ENCODE data around the gene NEK9.

Gene NEK9

DNA sequence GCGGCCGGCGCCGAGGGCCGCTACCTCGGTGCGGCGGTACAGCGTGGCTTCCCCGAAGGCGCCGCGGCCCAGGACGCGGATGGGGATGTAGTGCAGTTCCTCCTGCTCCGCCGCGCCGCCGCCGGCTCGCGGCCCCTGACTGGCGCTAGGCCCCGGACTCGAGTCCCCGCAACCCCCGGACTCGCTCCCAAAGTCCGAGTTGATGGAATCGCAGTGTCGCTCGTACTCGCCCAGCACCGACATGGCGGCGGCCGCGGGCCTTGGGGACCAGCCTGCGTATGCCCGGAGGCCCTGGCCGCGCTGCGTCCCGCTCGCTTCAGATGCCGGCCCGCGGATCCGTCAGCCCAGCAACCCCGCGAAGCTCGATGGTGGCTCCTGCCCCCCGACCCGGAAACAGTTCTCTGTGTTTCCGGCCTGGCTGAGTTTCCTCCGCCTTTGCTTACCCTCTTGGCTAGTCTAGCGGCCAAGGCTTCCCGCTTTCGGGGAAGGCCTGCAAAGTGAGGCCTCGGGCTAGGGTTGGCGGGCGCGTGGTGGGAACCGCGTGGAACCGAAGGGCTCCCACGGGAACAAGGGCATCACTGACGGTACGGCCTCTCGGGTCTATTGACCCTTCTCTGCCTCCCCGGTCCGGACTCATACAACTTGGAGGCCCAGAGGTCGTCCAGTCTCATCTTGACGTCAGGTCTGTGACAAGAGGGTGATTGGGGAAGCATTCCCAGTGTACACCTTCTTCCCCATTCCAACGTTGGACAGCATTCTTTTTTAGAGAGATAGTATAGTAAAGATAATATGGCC lies at the start of gene NEK9:
TSS of gene NEK9 (minus strand) at position 370 of the 795 bp plus-strand sequence. CDS start at position 243, 127 bp downstream.
- H3K4me2 ChIP-seq, result peak within 1 kb of the TSS; percentile 80
- peak within 1 kb of the TSS; percentile 68 for H3K27ac ChIP-seq
- peaks cover 20% of the 10 kb centered on the region for H3K4me1 ChIP-seq (ENCODE audit: low read depth, poor library complexity, severe bottlenecking)
- no peaks in the 10 kb centered on the region for H3K27me3 ChIP-seq (ENCODE audit: insufficient read depth, low read depth)
- H3K36me3 ChIP-seq (ENCODE audit: insufficient read depth), result no peaks in the 10 kb centered on the region
- 0 out of 2 replicates have a peak, but pooled peaks cover 4% of the 10 kb centered on the region for H3K79me2 ChIP-seq (ENCODE audit: insufficient read depth, low read depth)
- no peaks in the 10 kb centered on the region for H4K20me1 ChIP-seq (ENCODE audit: insufficient read depth)
- no peak within 1 kb of the TSS for H3K4me3 ChIP-seq (IDR thresholded peaks at IDR 0.05; ENCODE audit: insufficient read depth, low read depth, low read length)
- peak within 1 kb of the TSS; percentile 85 for H2AFZ ChIP-seq (ENCODE audit: low read depth)
- H3K9ac ChIP-seq, result peak within 1 kb of the TSS; percentile 87
- no peak for TF ChIP-seq CTCF (conservative IDR thresholded peaks at IDR 0.05; ENCODE audit: low read depth, low read length)

GRCh38 chr14:75176142-75176820 lies 49.4 kb upstream of the NEK9 start, which contains the start of gene TMED10:
Gene TMED10 (minus strand): TSS chr14:75176612. CDS start chr14:75176579, 33 bp downstream.
- no peaks in the 10 kb centered on the region for H3K36me3 ChIP-seq (ENCODE audit: insufficient read depth)
- H4K20me1 ChIP-seq (ENCODE audit: insufficient read depth), result no peaks in the 10 kb centered on the region
- H3K9ac ChIP-seq, result peak within 1 kb of the TSS; percentile 93
- no peaks in the 10 kb centered on the region for H3K27me3 ChIP-seq (ENCODE audit: insufficient read depth, low read depth)
- no peak within 1 kb of the TSS for H3K4me3 ChIP-seq (IDR thresholded peaks at IDR 0.05; ENCODE audit: insufficient read depth, low read depth, low read length)
- H3K27ac ChIP-seq, result peak within 1 kb of the TSS; percentile 95
- H3K79me2 ChIP-seq (ENCODE audit: insufficient read depth, low read depth), result peaks cover 39% of the 10 kb centered on the region
- H3K4me1 ChIP-seq (ENCODE audit: low read depth, poor library complexity, severe bottlenecking), result peaks cover 23% of the 10 kb centered on the region
- peak within 1 kb of the TSS; percentile 66; the same call in 1 of the 2 replicates for H3K4me2 ChIP-seq
- H2AFZ ChIP-seq (ENCODE audit: low read depth), result peak within 1 kb of the TSS; percentile 79
- TF ChIP-seq CTCF (conservative IDR thresholded peaks at IDR 0.05; ENCODE audit: low read depth, low read length), result no peak

- H3K4me1 ChIP-seq (ENCODE audit: low read depth, poor library complexity, severe bottlenecking), result peaks cover 23% of the 10 kb centered on the region
- no peaks in the 10 kb centered on the region for H4K20me1 ChIP-seq (ENCODE audit: insufficient read depth)
- no peaks in the 10 kb centered on the region for H3K36me3 ChIP-seq (ENCODE audit: insufficient read depth)
- H3K4me3 ChIP-seq (IDR thresholded peaks at IDR 0.05; ENCODE audit: insufficient read depth, low read depth, low read length), result no peak overlapping the region
- H3K27me3 ChIP-seq (ENCODE audit: insufficient read depth, low read depth), result no peaks in the 10 kb centered on the region
- H3K4me2 ChIP-seq, result peak overlapping the region; percentile 66; the same call in 1 of the 2 replicates
- H3K79me2 ChIP-seq (ENCODE audit: insufficient read depth, low read depth), result peaks cover 41% of the 10 kb centered on the region
- TF ChIP-seq CTCF (conservative IDR thresholded peaks at IDR 0.05; ENCODE audit: low read depth, low read length), result no peak
- H3K9ac ChIP-seq, result peak overlapping the region; percentile 93
- no peak overlapping the region for H2AFZ ChIP-seq (ENCODE audit: low read depth)
- peak overlapping the region; percentile 95 for H3K27ac ChIP-seq
These were observed 48.9 kb upstream of the NEK9 start for GRCh38 chr14:75175677-75176141.

DNA sequence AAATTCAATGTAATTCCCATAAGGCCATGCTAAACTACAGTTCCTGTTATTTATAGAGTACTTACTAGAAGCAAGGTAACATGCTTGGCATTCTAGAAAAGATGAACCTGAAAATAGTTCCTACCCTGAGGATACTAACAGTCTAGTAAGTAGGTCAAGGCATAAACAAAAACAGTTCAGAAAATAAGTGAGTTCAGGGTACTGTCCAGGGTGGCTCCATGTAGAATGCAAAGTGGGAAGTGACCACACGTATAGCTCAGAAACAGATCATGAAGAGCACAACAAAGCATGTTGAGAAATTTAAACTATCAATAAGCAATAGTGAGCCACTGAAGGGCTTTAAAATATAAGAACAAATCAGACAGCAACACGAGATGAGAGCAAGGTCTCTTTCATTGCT lies 47.2 kb upstream of the NEK9 start:
- Histone ChIP-seq H3K4me1 (ENCODE audit: low read depth, poor library complexity, severe bottlenecking) (peaks cover 23% of the 10 kb centered on the region), H3K36me3 (ENCODE audit: insufficient read depth) (no peaks in the 10 kb centered on the region), H4K20me1 (ENCODE audit: insufficient read depth) (no peaks in the 10 kb centered on the region), H3K9ac (no peak overlapping the region), H3K4me3 (IDR thresholded peaks at IDR 0.05; ENCODE audit: insufficient read depth, low read depth, low read length) (no peak overlapping the region), H3K4me2 (peak overlapping the region; percentile 82; the same call in 1 of the 2 replicates), H3K79me2 (ENCODE audit: insufficient read depth, low read depth) (peaks cover 56% of the 10 kb centered on the region), H3K27me3 (ENCODE audit: insufficient read depth, low read depth) (no peaks in the 10 kb centered on the region), H2AFZ (ENCODE audit: low read depth) (no peak overlapping the region), H3K27ac (no peak overlapping the region)
- TF ChIP-seq CTCF (conservative IDR thresholded peaks at IDR 0.05; ENCODE audit: low read depth, low read length), result no peak

Measured in KMS-11 (cell line).